ENCODE results near the gene INTS6L. TPM values are rescaled to one million over a fixed set of nuclear protein-coding genes. Genes with fewer than 3 reads are reported as not detected.

Gene INTS6L
- total RNA-seq, 4 donors from 2014 or later: 4.3 to 14.9 (median 6.4) TPM

- TF ChIP-seq POLR2A (IDR thresholded peaks at IDR 0.05) (no peak), CTCF (IDR thresholded peaks at IDR 0.05) (no peak)
- no peaks in the 10 kb centered on the region for H3K36me3 ChIP-seq
- WGBS, 2 donors: 54 to 59% methylated on average over 5 to 20 of the region's 20 CpGs
- H3K9me3 ChIP-seq: no peaks in the 10 kb centered on the region
- H3K4me3 ChIP-seq: peak overlapping the region in 3 of 4 donors; percentile 62 to 78 (median 76)
- intact Hi-C loops (cut with DNase I): no loop called here
- H3K27ac ChIP-seq: peak overlapping the region; percentile 14 to 98 (median 90)
- no peaks in the 10 kb centered on the region for H3K27me3 ChIP-seq
- no peak for DNase-seq
- H3K4me1 ChIP-seq: peaks cover 0 to 25% (median 0%) of the 10 kb centered on the region in 3 donors
Measured at GRCh38 chrX:135522878-135523693, 2.6 kb downstream of the INTS6L start.

- DNase-seq: no peak
- H3K27me3 ChIP-seq: no peaks in the 10 kb centered on the region
- TF ChIP-seq POLR2A (IDR thresholded peaks at IDR 0.05): no peak
- TF ChIP-seq CTCF (IDR thresholded peaks at IDR 0.05): no peak
- H3K4me1 ChIP-seq: peaks cover 0 to 24% (median 0%) of the 10 kb centered on the region in 3 donors
- H3K4me3 ChIP-seq: no peak overlapping the region
- 76 to 85% methylated on average over 4 to 5 of the region's 5 CpGs for WGBS, 2 donors
- no peaks in the 10 kb centered on the region for H3K9me3 ChIP-seq
- intact Hi-C loops (cut with DNase I): no loop called here
- H3K36me3 ChIP-seq: no peaks in the 10 kb centered on the region
- H3K27ac ChIP-seq: no peak overlapping the region
Measured at GRCh38 chrX:135528254-135528653, 7.8 kb downstream of the INTS6L start.

GRCh38 chrX:135528756-135529155 lies 8.3 kb downstream of the INTS6L start:
- DNase-seq: no peak
- 41 to 49% methylated on average over 2 to 3 of the region's 3 CpGs for WGBS, 2 donors
- intact Hi-C loops (cut with DNase I): no loop called here

GRCh38 chrX:135530097-135530496 lies 9.6 kb downstream of the INTS6L start:
- no peak for DNase-seq
- no peaks in the 10 kb centered on the region for H3K36me3 ChIP-seq
- WGBS, 2 donors: 86 to 100% methylated on average over 1 of the region's 1 CpG
- H3K9me3 ChIP-seq: no peaks in the 10 kb centered on the region
- H3K4me3 ChIP-seq: no peak overlapping the region
- intact Hi-C loops (cut with DNase I): no loop called here
- H3K4me1 ChIP-seq: peaks cover 0 to 21% (median 0%) of the 10 kb centered on the region in 3 donors
- no peak overlapping the region for H3K27ac ChIP-seq
- no peaks in the 10 kb centered on the region for H3K27me3 ChIP-seq
- TF ChIP-seq POLR2A (IDR thresholded peaks at IDR 0.05): no peak
- no peak for TF ChIP-seq CTCF (IDR thresholded peaks at IDR 0.05)

More at GRCh38 chrX:135528756-135529155, 8.3 kb downstream of the INTS6L start:
- H3K27me3 ChIP-seq: no peaks in the 10 kb centered on the region
- H3K4me1 ChIP-seq: peaks cover 0 to 24% (median 0%) of the 10 kb centered on the region in 3 donors
- no peaks in the 10 kb centered on the region for H3K9me3 ChIP-seq
- no peaks in the 10 kb centered on the region for H3K36me3 ChIP-seq
- H3K4me3 ChIP-seq: no peak overlapping the region
- no peak overlapping the region for H3K27ac ChIP-seq
- no peak for TF ChIP-seq POLR2A (IDR thresholded peaks at IDR 0.05)
- TF ChIP-seq CTCF (IDR thresholded peaks at IDR 0.05): no peak

- Histone ChIP-seq H3K27me3 (no peaks in the 10 kb centered on the region), H3K27ac (no peak overlapping the region), H3K36me3 (no peaks in the 10 kb centered on the region), H3K4me1 (peaks cover 0 to 37% (median 4%) of the 10 kb centered on the region in 3 donors), H3K9me3 (no peaks in the 10 kb centered on the region), H3K4me3 (no peak overlapping the region)
- TF ChIP-seq CTCF (IDR thresholded peaks at IDR 0.05) (no peak), POLR2A (IDR thresholded peaks at IDR 0.05) (no peak)
- intact Hi-C loops (cut with DNase I): no loop called here
- 33 to 45% methylated on average over 1 of the region's 1 CpG for WGBS, 2 donors
- no peak for DNase-seq
Measured at GRCh38 chrX:135531813-135532212, 11.4 kb downstream of the INTS6L start.
